Measurements from ENCODE around the gene CST4. TPM values are rescaled to one million over a fixed set of nuclear protein-coding genes. Genes with fewer than 3 reads are reported as not detected.

The CST4 gene
- total RNA-seq, 1 donor from 2014 or later, result not detected

- no peaks in the 10 kb centered on the region for H3K9me3 Mint-ChIP-seq (ENCODE audit: low read depth)
- TF ChIP-seq, protein P1, sequence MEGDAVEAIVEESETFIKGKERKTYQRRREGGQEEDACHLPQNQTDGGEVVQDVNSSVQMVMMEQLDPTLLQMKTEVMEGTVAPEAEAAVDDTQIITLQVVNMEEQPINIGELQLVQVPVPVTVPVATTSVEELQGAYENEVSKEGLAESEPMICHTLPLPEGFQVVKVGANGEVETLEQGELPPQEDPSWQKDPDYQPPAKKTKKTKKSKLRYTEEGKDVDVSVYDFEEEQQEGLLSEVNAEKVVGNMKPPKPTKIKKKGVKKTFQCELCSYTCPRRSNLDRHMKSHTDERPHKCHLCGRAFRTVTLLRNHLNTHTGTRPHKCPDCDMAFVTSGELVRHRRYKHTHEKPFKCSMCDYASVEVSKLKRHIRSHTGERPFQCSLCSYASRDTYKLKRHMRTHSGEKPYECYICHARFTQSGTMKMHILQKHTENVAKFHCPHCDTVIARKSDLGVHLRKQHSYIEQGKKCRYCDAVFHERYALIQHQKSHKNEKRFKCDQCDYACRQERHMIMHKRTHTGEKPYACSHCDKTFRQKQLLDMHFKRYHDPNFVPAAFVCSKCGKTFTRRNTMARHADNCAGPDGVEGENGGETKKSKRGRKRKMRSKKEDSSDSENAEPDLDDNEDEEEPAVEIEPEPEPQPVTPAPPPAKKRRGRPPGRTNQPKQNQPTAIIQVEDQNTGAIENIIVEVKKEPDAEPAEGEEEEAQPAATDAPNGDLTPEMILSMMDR (IDR thresholded peaks at IDR 0.05; ENCODE audit: unreplicated experiment), result no peak
- H3K36me3 Mint-ChIP-seq (ENCODE audit: insufficient read depth), result no peaks in the 10 kb centered on the region
- H3K4me3 Mint-ChIP-seq (ENCODE audit: low read depth), result no peak overlapping the region
- H3K27me3 Mint-ChIP-seq, result peaks cover 12% of the 10 kb centered on the region
- H3K27ac Mint-ChIP-seq, result no peak overlapping the region
- peaks cover 2% of the 10 kb centered on the region for H3K4me1 Mint-ChIP-seq (ENCODE audit: low read depth)
- DNase-seq (ENCODE audit: low spot score, unreplicated experiment), result no peak
Observed at GRCh38 chr20:23672158-23672557, 16.7 kb downstream of the CST4 start.

GRCh38 chr20:23671479-23671878, 17.4 kb downstream of the CST4 start:
- H3K4me1 Mint-ChIP-seq (ENCODE audit: low read depth), result peaks cover 2% of the 10 kb centered on the region
- H3K36me3 Mint-ChIP-seq (ENCODE audit: insufficient read depth), result no peaks in the 10 kb centered on the region
- peaks cover 5% of the 10 kb centered on the region for H3K27me3 Mint-ChIP-seq
- no peak overlapping the region for H3K4me3 Mint-ChIP-seq (ENCODE audit: low read depth)
- H3K27ac Mint-ChIP-seq, result no peak overlapping the region
- DNase-seq (ENCODE audit: low spot score, unreplicated experiment), result no peak
- H3K9me3 Mint-ChIP-seq (ENCODE audit: low read depth), result no peaks in the 10 kb centered on the region
- TF ChIP-seq, protein P1 (IDR thresholded peaks at IDR 0.05; ENCODE audit: unreplicated experiment), result no peak

- H3K4me3 Mint-ChIP-seq (ENCODE audit: low read depth), result no peak overlapping the region
- H3K27me3 Mint-ChIP-seq, result no peaks in the 10 kb centered on the region
- H3K9me3 Mint-ChIP-seq (ENCODE audit: low read depth), result no peaks in the 10 kb centered on the region
- no peak overlapping the region for H3K27ac Mint-ChIP-seq
- no peaks in the 10 kb centered on the region for H3K36me3 Mint-ChIP-seq (ENCODE audit: insufficient read depth)
- TF ChIP-seq, protein P1 (IDR thresholded peaks at IDR 0.05; ENCODE audit: unreplicated experiment), result no peak
- no peak for DNase-seq (ENCODE audit: low spot score, unreplicated experiment)
- H3K4me1 Mint-ChIP-seq (ENCODE audit: low read depth), result peaks cover under 1% of the 10 kb centered on the region
Observed at GRCh38 chr20:23670361-23670760, 18.5 kb downstream of the CST4 start.

DNA sequence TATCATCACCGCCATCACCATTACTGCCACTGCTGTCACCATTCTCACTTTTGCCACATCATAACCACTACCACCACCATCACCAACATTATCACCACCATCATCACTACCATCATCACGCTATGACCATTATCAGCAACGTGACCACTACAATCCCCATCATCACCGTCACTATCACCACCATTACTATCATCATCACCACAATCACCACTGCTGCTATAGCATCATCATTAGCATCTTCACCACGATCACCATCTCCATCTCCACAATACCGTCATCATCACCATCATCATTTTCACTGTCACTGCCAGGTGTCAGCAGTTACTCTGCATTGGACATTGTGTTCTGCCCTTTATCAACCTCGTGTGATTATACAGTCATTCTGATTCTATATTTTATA, 19.0 kb downstream of the CST4 start:
- no peak overlapping the region for H3K27ac Mint-ChIP-seq
- no peak for DNase-seq (ENCODE audit: low spot score, unreplicated experiment)
- no peaks in the 10 kb centered on the region for H3K36me3 Mint-ChIP-seq (ENCODE audit: insufficient read depth)
- H3K9me3 Mint-ChIP-seq (ENCODE audit: low read depth), result no peaks in the 10 kb centered on the region
- TF ChIP-seq, protein P1 (IDR thresholded peaks at IDR 0.05; ENCODE audit: unreplicated experiment), result no peak
- no peak overlapping the region for H3K4me3 Mint-ChIP-seq (ENCODE audit: low read depth)
- H3K4me1 Mint-ChIP-seq (ENCODE audit: low read depth), result no peaks in the 10 kb centered on the region
- H3K27me3 Mint-ChIP-seq, result no peaks in the 10 kb centered on the region

DNA sequence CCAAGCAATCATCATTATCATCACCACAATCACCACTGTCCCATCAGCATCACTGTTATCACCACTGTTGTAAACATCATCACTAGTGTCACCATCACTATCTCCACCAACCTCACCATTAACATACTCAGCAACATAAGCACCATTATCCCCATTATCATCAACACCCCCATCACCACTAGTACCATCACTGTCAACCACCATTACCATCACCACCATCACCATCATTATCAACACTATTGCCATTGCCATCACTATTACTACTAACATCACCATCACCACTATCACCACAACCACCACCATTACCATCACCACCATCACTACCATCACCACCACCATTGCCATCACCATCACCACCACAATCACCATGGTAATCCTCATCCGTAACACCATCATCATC, 19.5 kb downstream of the CST4 start:
- Mint-ChIP-seq H3K27ac (no peak overlapping the region), H3K4me1 (ENCODE audit: low read depth) (no peaks in the 10 kb centered on the region), H3K36me3 (ENCODE audit: insufficient read depth) (no peaks in the 10 kb centered on the region), H3K4me3 (ENCODE audit: low read depth) (no peak overlapping the region), H3K27me3 (no peaks in the 10 kb centered on the region), H3K9me3 (ENCODE audit: low read depth) (no peaks in the 10 kb centered on the region)
- no peak for DNase-seq (ENCODE audit: low spot score, unreplicated experiment)
- TF ChIP-seq, protein P1 (IDR thresholded peaks at IDR 0.05; ENCODE audit: unreplicated experiment), result no peak
